Adrenal gland (tissue), 12 donors: Measurements from ENCODE around the gene TBC1D25. TPM values are rescaled to one million over a fixed set of nuclear protein-coding genes. Genes with fewer than 3 reads are reported as not detected.

Experiments
- DNase-seq, 7 donors: peaks; one replicate each; pipeline ENCODE4 v3.0.0-alpha.2; 2019 to 2020
- H3K27ac ChIP-seq, 5 donors: fragments of 200-600 bp; sonication (generic) in 4 of 5; 1 replicate in 3 of 5; 2 replicates in 2 of 5; pipeline versions ENCODE4 v1.5.1 to v1.8.0; 2016 to 2020; ENCODE audit warnings: mild to moderate bottlenecking in 1 of 5
- H3K27me3 ChIP-seq: fragments of 200-600 bp; 2 replicates; pipeline ENCODE4 v1.8.0; 2021
- H3K36me3 ChIP-seq, 2 donors: fragments of 200-600 bp; replicated peaks in 1 of 2; 1 replicate in 1 of 2; 2 replicates in 1 of 2; pipeline versions ENCODE4 v1.5.1 to v1.8.0; 2018 to 2022
- H3K4me1 ChIP-seq, 2 donors: fragments of 200-600 bp; replicated peaks in 1 of 2; 1 replicate in 1 of 2; 2 replicates in 1 of 2; pipeline versions ENCODE4 v1.5.1 to v1.8.0; 2018 to 2021
- H3K4me3 ChIP-seq, 4 donors: fragments of 200-600 bp; sonication (generic) in 3 of 4; one replicate each; pipeline ENCODE4 v1.5.1; 2016 to 2018
- H3K9me3 ChIP-seq, 3 donors: fragments of 200-600 bp; sonication (generic) in 1 of 3; replicated peaks in 1 of 3; 1 replicate in 2 of 3; 2 replicates in 1 of 3; pipeline versions ENCODE4 v1.5.1 to v1.8.0; 2016 to 2021
- POLR2A ChIP-seq, 2 donors: fragments of 450-650 bp; IDR thresholded peaks; one replicate each; pipeline ENCODE4 v1.6.1; 2017; ENCODE audit warnings: antibody characterized with exemption in 2 of 2, mild to moderate bottlenecking in 2 of 2, moderate library complexity in 1 of 2
- WGBS, 4 donors: extraction: QIAGEN DNeasy Blood & Tissue Kit in 2 of 4; methylation state at CpG; one replicate each; pipeline versions ENCODE4 v1.1.5 to v1.1.7; 2013 to 2017; 5-methylcytosine and 5-hydroxymethylcytosine counted together
- intact Hi-C, 2 donors: fragments of 100-400 bp; cut with DNase I; formaldehyde crosslinking; loops; one replicate each; pipeline versions ENCODE4 v1.14.1 to v1.15.0; 2022 to 2023
- polyA plus RNA-seq, 3 donors: library from polyadenylated mRNA; stranded (reverse); fragments of 200-250 nt in 2 of 3; fragments of 350-450 nt in 1 of 3; fragmentation: Illumina TruSeq in 1 of 3; extraction: RNeasy Lipid Tissue Mini Kit (QIAGEN cat#74804) in 1 of 3; gene quantifications; one replicate each; pipeline ENCODE4 v1.2.3, GENCODE V29; 2013 to 2014
- total RNA-seq, 9 donors: library from RNA; depleted of rRNA in 4 of 9; stranded (reverse); fragments of >200 nt in 4 of 9; fragments of 120-200 nt in 1 of 9; fragmentation: NEBNext Ultra II Directional in 1 of 9; extraction: Animal tissue kit (Norgen Biotek cat#: 25700) in 1 of 9; gene quantifications; one replicate each; pipeline versions ENCODE4 v1.1.0 to v1.2.4, GENCODE V29; 2013 to 2023
- TF ChIP-seq, protein P1 (sequence below), 6 experiments: fragments of 450-650 bp in 4 of 6; fragments of 200-600 bp in 2 of 6; sonication (generic) in 1 of 6; IDR thresholded peaks; 1 replicate in 5 of 6; 2 replicates in 1 of 6; pipeline versions ENCODE4 v1.5.1 to v1.8.0; 2016 to 2021; ENCODE audit warnings: antibody characterized with exemption in 6 of 6, mild to moderate bottlenecking in 2 of 6, moderate library complexity in 1 of 6
- donor health status: healthy with polysubstance abuse.
- donor health status: Bipolar disorder and iron deficiency.
- donor health status: DM: yes; HTN: yes; CAD: no.
- donor health status: DM: no; HTN: no; CAD: no.
- donor health status: DM: no; HTN: no; CAD: no.
- donor health status: DM: yes; HTN: yes; CAD: no.

Gene TBC1D25
- total and polyA plus RNA-seq, 12 donors = 8.9 to 31.0 (median 13.5) TPM

DNA sequence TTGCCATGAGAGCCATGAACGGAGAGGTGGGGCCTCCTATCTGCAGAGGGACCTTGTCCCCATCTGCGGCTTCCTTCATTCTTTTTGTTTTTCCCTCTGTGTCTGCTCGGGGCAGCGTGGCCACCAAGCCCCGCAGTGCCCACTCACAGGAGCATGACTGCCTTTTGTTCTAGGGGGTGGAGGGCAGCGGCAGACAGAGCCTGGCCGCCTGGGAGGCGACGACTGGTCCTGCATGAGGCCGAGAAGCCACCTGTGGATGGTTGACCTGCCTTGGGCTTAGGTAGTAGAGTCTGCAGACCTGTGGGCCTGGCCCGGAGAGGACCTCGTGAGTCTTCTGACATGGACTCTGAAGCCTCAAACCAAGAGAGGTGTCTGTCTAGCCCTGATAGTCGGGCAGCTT, 36.1 kb downstream of the TBC1D25 start:
- Histone ChIP-seq H3K4me1 (peaks cover 4 to 16% of the 10 kb centered on the region in 2 donors), H3K27ac (peak overlapping the region in 3 of 5 donors; percentile 98 to 99 (median 98)), H3K9me3 (no peaks in the 10 kb centered on the region), H3K27me3 (no peaks in the 10 kb centered on the region), H3K4me3 (peak overlapping the region in 2 of 4 donors; percentile 65), H3K36me3 (peaks cover 0 to 34% of the 10 kb centered on the region in 2 donors)
- TF ChIP-seq, protein P1, sequence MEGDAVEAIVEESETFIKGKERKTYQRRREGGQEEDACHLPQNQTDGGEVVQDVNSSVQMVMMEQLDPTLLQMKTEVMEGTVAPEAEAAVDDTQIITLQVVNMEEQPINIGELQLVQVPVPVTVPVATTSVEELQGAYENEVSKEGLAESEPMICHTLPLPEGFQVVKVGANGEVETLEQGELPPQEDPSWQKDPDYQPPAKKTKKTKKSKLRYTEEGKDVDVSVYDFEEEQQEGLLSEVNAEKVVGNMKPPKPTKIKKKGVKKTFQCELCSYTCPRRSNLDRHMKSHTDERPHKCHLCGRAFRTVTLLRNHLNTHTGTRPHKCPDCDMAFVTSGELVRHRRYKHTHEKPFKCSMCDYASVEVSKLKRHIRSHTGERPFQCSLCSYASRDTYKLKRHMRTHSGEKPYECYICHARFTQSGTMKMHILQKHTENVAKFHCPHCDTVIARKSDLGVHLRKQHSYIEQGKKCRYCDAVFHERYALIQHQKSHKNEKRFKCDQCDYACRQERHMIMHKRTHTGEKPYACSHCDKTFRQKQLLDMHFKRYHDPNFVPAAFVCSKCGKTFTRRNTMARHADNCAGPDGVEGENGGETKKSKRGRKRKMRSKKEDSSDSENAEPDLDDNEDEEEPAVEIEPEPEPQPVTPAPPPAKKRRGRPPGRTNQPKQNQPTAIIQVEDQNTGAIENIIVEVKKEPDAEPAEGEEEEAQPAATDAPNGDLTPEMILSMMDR (IDR thresholded peaks at IDR 0.05) = no peak
- TF ChIP-seq POLR2A (IDR thresholded peaks at IDR 0.05) = no peak
- no peak for DNase-seq
- intact Hi-C loops = no loop called here
- 55 to 72% (median 68%) methylated on average over 5 to 13 of the region's 13 CpGs for WGBS, 4 donors

DNA sequence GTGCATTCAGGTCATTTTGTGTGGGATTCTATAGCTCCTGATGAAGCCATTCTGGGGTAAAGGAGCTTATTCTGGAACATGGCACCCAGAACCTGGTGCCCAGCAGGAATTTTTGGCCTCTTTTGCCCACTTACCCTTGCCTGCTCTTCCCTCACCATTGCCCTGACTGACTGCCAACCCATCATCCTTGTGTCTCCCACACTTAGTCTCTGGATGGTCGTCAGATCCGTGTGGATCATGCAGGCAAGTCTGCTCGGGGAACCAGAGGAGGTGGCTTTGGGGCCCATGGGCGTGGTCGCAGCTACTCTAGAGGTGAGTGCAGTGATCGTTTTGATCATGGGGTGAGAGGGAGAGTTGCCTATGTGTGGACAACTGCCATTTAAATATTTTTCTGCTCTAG, 36.6 kb downstream of the TBC1D25 start:
- DNase-seq = no peak
- intact Hi-C loops = no loop called here
- H3K36me3 ChIP-seq = peaks cover 0 to 34% of the 10 kb centered on the region in 2 donors
- TF ChIP-seq, protein P1 (IDR thresholded peaks at IDR 0.05) = no peak
- no peak for TF ChIP-seq POLR2A (IDR thresholded peaks at IDR 0.05)
- 39 to 60% (median 49%) methylated on average over 5 to 6 of the region's 6 CpGs for WGBS, 4 donors
- H3K9me3 ChIP-seq = no peaks in the 10 kb centered on the region
- peaks cover 4 to 16% of the 10 kb centered on the region in 2 donors for H3K4me1 ChIP-seq
- H3K27me3 ChIP-seq = no peaks in the 10 kb centered on the region
- peak overlapping the region in 3 of 5 donors; percentile 7 to 99 (median 98) for H3K27ac ChIP-seq
- peak overlapping the region in 1 of 4 donors; percentile 65 for H3K4me3 ChIP-seq

DNA sequence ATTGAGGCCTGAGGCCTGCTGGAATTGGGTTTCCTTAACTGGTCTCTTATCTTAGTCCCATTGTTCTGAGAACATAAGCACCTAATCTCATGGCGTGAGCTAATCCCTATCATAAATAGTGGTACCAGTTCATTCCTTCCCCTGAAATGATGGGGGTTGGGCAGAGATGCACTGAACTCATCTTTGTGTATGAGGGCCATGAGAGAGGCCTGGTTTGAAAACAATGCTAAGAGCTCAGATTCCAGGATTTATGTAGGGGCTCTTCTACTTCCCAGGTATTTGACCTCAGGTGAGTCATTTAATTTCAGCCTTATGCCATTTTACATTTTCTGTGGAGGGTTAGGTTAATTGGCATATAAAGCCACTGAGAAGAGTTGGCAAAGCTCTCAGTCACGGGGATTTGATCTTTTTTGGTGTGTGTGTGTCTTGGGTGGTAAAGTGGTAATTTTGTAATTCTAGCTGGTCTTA, 39.2 kb downstream of the TBC1D25 start:
- H3K4me1 ChIP-seq = peaks cover 4 to 16% of the 10 kb centered on the region in 2 donors
- no peaks in the 10 kb centered on the region for H3K27me3 ChIP-seq
- intact Hi-C loops = no loop called here
- DNase-seq = no peak
- H3K36me3 ChIP-seq = peaks cover 0 to 34% of the 10 kb centered on the region in 2 donors
- 55 to 89% (median 76%) methylated on average over 2 of the region's 2 CpGs for WGBS, 4 donors
- no peak overlapping the region for H3K4me3 ChIP-seq
- H3K9me3 ChIP-seq = no peaks in the 10 kb centered on the region
- TF ChIP-seq, protein P1 (IDR thresholded peaks at IDR 0.05) = no peak
- TF ChIP-seq POLR2A (IDR thresholded peaks at IDR 0.05) = no peak
- H3K27ac ChIP-seq = no peak overlapping the region

DNA sequence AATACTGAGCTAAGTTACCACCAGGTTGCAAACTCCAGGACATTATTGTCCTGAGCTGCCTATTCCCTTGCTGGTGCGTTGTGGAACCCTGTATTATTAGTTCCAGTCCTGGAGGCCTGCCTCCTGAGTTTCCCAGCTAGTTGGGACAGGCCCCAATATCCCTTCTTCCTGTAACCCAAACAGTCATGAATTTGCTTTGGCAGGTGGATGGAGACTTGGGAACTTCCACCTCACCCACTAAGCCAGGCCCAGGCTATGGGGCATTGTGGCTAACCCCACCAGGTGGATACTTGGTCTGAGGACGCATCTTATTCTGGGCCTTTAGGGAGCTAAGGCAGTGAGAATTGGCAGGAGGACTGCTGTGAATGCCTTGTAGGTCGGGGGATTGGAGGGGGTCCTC, 39.7 kb downstream of the TBC1D25 start:
- intact Hi-C loops = no loop called here
- TF ChIP-seq, protein P1 (IDR thresholded peaks at IDR 0.05) = no peak
- no peak for TF ChIP-seq POLR2A (IDR thresholded peaks at IDR 0.05)
- Histone ChIP-seq H3K4me3 (no peak overlapping the region), H3K27ac (no peak overlapping the region), H3K9me3 (no peaks in the 10 kb centered on the region), H3K4me1 (peaks cover 4 to 16% of the 10 kb centered on the region in 2 donors), H3K27me3 (no peaks in the 10 kb centered on the region), H3K36me3 (peaks cover 0 to 34% of the 10 kb centered on the region in 2 donors)
- WGBS, 4 donors = 67 to 95% (median 75%) methylated on average over 2 to 3 of the region's 3 CpGs
- DNase-seq = no peak
